Measurements from ENCODE around the gene MAGI3. TPM values are rescaled to one million over a fixed set of nuclear protein-coding genes. Genes with fewer than 3 reads are reported as not detected.

Gene MAGI3
- total RNA-seq, 2 donors from 2014 or later, result 23.4 to 29.4 TPM

DNA sequence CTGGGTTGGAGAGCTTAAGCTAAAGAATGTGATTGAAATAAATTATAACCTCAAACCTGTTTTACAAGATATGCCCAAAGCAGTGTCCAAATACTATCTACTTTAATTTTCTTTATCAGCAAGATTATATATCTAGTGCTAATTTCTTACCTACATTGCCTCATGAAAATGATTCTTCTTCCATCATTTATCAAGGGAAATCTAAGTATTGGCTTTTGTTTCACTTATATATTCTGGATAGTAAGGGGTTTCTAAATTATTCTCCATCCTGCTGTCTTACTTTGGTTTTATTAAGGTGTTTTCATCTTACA, 287.8 kb downstream of the MAGI3 start:
- no peaks in the 10 kb centered on the region for H3K36me3 ChIP-seq
- TF ChIP-seq, protein P1, sequence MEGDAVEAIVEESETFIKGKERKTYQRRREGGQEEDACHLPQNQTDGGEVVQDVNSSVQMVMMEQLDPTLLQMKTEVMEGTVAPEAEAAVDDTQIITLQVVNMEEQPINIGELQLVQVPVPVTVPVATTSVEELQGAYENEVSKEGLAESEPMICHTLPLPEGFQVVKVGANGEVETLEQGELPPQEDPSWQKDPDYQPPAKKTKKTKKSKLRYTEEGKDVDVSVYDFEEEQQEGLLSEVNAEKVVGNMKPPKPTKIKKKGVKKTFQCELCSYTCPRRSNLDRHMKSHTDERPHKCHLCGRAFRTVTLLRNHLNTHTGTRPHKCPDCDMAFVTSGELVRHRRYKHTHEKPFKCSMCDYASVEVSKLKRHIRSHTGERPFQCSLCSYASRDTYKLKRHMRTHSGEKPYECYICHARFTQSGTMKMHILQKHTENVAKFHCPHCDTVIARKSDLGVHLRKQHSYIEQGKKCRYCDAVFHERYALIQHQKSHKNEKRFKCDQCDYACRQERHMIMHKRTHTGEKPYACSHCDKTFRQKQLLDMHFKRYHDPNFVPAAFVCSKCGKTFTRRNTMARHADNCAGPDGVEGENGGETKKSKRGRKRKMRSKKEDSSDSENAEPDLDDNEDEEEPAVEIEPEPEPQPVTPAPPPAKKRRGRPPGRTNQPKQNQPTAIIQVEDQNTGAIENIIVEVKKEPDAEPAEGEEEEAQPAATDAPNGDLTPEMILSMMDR (IDR thresholded peaks at IDR 0.05), result no peak
- DNase-seq (ENCODE audit: low spot score), result no peak

DNA sequence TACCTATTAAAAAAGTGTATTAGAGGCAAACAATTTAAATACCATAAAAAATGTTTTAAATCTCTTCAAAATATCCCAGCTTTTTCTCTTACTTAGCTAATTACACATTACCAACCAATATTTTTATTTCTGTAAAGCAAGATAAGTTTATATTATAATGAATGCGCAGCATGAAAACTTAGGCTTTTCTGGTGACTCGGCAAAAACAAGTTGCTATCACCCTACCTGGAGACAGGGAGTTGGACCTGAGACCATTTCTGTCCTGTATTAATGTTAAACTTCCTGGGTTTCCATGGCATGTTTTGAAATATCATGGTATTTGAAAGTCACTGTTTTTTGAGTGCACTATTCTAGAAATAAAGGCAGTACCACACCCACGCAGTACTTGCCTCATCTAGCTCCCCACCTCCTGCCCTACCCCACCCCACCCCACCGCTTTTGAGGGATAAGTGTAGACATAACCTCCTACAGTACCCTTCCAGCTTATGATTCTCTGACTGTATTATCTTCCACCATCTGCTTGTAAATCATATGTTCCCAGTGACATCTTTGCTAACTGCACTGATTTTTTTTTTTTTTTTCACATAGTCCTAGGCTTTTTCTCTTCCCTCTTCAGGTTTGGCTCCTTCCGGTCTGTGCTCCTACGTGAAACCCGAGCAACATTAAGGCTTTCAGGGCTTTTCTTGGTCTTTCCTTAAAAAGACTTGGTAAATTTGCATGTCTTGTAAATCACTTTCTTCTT, 291.5 kb downstream of the MAGI3 start:
- TF ChIP-seq, protein P1 (IDR thresholded peaks at IDR 0.05), result no peak
- no peak for ATAC-seq (ENCODE audit: insufficient number of reproducible peaks, low FRiP score, low read depth)

More for the DNA sequence above, 287.8 kb downstream of the MAGI3 start:
- no peaks in the 10 kb centered on the region for H3K9me3 ChIP-seq
- no peak for ATAC-seq (ENCODE audit: insufficient number of reproducible peaks, low FRiP score, low read depth)
- no peak overlapping the region for H3K4me3 ChIP-seq
- no peak overlapping the region for H3K27ac ChIP-seq
- peaks cover 0 to 4% of the 10 kb centered on the region in 2 donors for H3K4me1 ChIP-seq (ENCODE audit: control insufficient read depth in 1 of 2, low read depth in 2 of 2)
- no peaks in the 10 kb centered on the region for H3K27me3 ChIP-seq (replicated peaks; ENCODE audit: insufficient read depth)

DNA sequence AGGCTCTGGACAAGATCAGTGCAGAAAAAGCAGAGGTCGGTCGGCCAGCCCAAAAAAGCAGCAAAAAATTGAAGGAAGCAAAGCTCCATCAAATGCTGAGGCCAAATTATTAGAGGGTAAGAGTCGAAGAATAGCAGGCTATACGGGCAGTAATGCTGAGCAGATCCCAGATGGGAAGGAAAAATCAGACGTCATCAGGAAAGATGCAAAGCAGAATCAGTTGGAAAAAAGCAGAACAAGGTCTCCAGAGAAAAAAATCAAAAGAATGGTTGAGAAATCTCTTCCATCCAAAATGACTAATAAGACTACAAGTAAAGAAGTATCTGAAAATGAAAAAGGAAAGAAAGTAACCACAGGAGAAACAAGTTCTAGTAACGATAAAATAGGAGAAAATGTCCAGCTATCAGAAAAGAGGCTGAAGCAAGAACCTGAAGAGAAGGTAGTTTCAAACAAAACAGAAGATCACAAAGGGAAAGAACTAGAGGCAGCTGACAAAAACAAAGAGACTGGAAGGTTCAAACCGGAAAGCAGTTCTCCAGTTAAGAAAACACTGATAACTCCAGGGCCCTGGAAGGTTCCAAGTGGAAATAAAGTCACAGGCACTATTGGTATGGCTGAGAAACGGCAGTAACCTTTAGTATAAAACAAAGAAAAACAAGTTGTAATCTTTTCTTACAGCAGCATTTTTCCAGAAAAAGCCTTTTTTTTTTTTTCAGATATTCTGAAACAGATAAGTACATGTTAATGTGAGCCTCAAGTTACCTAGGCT, 293.3 kb downstream of the MAGI3 start:
- no peaks in the 10 kb centered on the region for H3K9me3 ChIP-seq
- no peaks in the 10 kb centered on the region for H3K27me3 ChIP-seq (replicated peaks; ENCODE audit: insufficient read depth)
- H3K4me3 ChIP-seq, result peak overlapping the region; percentile 52
- DNase-seq (ENCODE audit: low spot score), result no peak
- peaks cover 7 to 31% of the 10 kb centered on the region in 2 donors for H3K4me1 ChIP-seq (ENCODE audit: control insufficient read depth in 1 of 2, low read depth in 2 of 2)
- H3K36me3 ChIP-seq, result no peaks in the 10 kb centered on the region
- ATAC-seq (ENCODE audit: insufficient number of reproducible peaks, low FRiP score, low read depth), result peak; percentile 16
- peak overlapping the region; percentile 68 to 71 for H3K27ac ChIP-seq
- TF ChIP-seq, protein P1 (IDR thresholded peaks at IDR 0.05), result no peak

More for the DNA sequence above, 291.5 kb downstream of the MAGI3 start:
- no peak overlapping the region for H3K4me3 ChIP-seq
- peaks cover 7 to 20% of the 10 kb centered on the region in 2 donors for H3K4me1 ChIP-seq (ENCODE audit: control insufficient read depth in 1 of 2, low read depth in 2 of 2)
- H3K27me3 ChIP-seq (replicated peaks; ENCODE audit: insufficient read depth), result no peaks in the 10 kb centered on the region
- H3K36me3 ChIP-seq, result no peaks in the 10 kb centered on the region
- no peaks in the 10 kb centered on the region for H3K9me3 ChIP-seq
- H3K27ac ChIP-seq, result no peak overlapping the region
- DNase-seq (ENCODE audit: low spot score), result no peak

DNA sequence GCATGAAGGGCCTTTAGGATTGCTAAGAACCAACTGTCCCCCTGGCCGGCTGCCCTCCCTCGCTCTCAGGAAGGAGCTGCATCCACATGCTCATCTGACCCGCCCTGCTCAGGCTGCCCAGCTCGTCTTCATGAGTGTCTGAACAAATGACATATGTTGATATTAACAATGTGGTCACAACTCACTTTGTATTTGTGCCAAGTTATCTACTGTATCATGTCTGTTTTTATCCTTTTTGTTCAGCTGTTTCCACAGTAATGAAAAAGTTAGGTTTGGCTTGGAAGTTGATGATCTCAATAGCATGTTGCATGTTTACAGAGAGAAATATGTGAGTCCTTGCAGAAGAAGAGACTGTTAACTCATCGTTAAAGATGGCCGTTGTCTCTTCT, 293.8 kb downstream of the MAGI3 start:
- peak overlapping the region; percentile 68 to 71 for H3K27ac ChIP-seq
- ATAC-seq (ENCODE audit: insufficient number of reproducible peaks, low FRiP score, low read depth) (no peak), DNase-seq (ENCODE audit: low spot score) (no peak)
- no peak overlapping the region for H3K4me3 ChIP-seq
- H3K36me3 ChIP-seq, result no peaks in the 10 kb centered on the region
- H3K9me3 ChIP-seq, result no peaks in the 10 kb centered on the region
- no peaks in the 10 kb centered on the region for H3K27me3 ChIP-seq (replicated peaks; ENCODE audit: insufficient read depth)
- TF ChIP-seq, protein P1 (IDR thresholded peaks at IDR 0.05), result no peak
- peaks cover 7 to 31% of the 10 kb centered on the region in 2 donors for H3K4me1 ChIP-seq (ENCODE audit: control insufficient read depth in 1 of 2, low read depth in 2 of 2)

DNA sequence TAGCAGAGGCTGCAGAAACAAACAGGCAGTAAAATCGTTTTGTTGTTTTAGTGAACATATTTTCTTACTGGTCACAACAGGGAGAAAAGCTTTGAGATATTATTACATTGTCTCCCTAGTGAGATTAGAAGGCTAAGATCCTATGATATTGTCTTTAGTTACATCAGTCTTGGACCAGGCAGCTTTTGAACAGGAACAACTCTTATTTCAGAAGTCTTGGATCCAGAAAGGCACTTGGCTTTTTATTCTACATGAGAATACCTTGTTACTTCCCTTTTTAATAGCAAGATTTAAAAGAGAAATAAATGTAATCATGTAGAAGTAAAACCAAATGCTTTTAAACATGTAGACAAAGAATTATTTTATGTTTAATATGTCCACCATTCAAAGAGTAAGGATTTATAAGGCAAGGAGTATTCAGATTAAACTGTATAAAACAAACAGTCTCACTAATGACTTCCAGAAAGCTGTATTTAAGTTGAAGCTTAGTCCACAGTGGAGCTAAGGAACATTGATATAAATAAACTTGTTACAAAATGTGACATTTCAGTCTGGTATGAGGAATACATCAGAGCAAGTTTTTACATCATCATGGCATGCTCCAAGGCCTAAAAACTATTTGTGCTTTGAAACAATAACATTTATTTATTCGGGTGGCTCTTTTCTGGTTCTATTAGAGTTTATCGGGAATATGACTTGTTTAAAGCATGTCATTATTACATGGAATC, 296.7 kb downstream of the MAGI3 start:
- no peaks in the 10 kb centered on the region for H3K36me3 ChIP-seq
- no peaks in the 10 kb centered on the region for H3K9me3 ChIP-seq
- H3K4me1 ChIP-seq (ENCODE audit: control insufficient read depth in 1 of 2, low read depth in 2 of 2), result peaks cover 7 to 31% of the 10 kb centered on the region in 2 donors
- TF ChIP-seq, protein P1 (IDR thresholded peaks at IDR 0.05), result no peak
- peak overlapping the region; percentile 48 to 58 for H3K27ac ChIP-seq
- peak; percentile 67 for ATAC-seq (ENCODE audit: insufficient number of reproducible peaks, low FRiP score, low read depth)
- H3K27me3 ChIP-seq (replicated peaks; ENCODE audit: insufficient read depth), result no peaks in the 10 kb centered on the region
- no peak overlapping the region for H3K4me3 ChIP-seq
- DNase-seq (ENCODE audit: low spot score), result no peak

Measured in thoracic aorta (tissue), 2 donors.